GM12878 (cell line): ENCODE results near the gene PDXDC1. TPM values are rescaled to one million over a fixed set of nuclear protein-coding genes. Genes with fewer than 3 reads are reported as not detected.
"Not testable (repeated sequence)": the region's sequence is repeated elsewhere in the genome, so short reads cannot be mapped to it uniquely, and the experiment has no call there.

Experiments used
- ATAC-seq: fragments of 200-7000 bp; cut with Tn5 transposase; 3 replicates; pipeline ENCODE4 v1.9.1; 2020; ENCODE audit warnings: mild to moderate bottlenecking, moderate library complexity
- BruUV-seq: library from RNA; stranded (reverse); fragments of 400-500 nt; replicated peaks from 2 replicates; lab custom pipeline; 2021; lab: Mats Ljungman, UMichigan
- CTCF ChIA-PET: fragments of 300-600 bp; sonication (Branson Sonifier 250); formaldehyde crosslinking; extraction: SDS; loops from one replicate; lab custom pipeline; 2021; ENCODE audit warnings: inconsistent platforms; lab: Yijun Ruan, JAX
- POLR2A ChIA-PET: fragments of 350-600 bp; formaldehyde crosslinking; extraction: SDS; loops from one replicate; lab custom pipeline; 2021; ENCODE audit warnings: inconsistent platforms; lab: Charles Lee
- RAD21 ChIA-PET: fragments of 300-600 bp; sonication (Branson Sonifier 250); formaldehyde crosslinking; loops from one replicate; lab custom pipeline; 2023; ENCODE audit warnings: antibody characterized with exemption; ENCODE audit not compliant: unreplicated experiment; lab: Charles Lee
- SMC1A ChIA-PET: fragments of 300-600 bp; sonication (Branson Sonifier 250); formaldehyde crosslinking; loops from one replicate; lab custom pipeline; 2023; ENCODE audit not compliant: unreplicated experiment, uncharacterized antibody; lab: Charles Lee
- DNase-seq: peaks from one replicate; pipeline ENCODE4 v3.0.0-alpha.2; 2011; ENCODE audit warnings: low read depth, low spot score
- FAIRE-seq: peaks from 3 replicates; lab custom pipeline; 2011; peaks lifted over from hg19 to GRCh38; lab: Jason Lieb, UNC
- H2AFZ ChIP-seq: 2 replicates; pipeline ENCODE4 v1.6.0; 2011; ENCODE audit warnings: low read depth, low read length, control low read depth; ENCODE audit not compliant: control insufficient read depth
- H3K27ac ChIP-seq: 2 replicates; pipeline ENCODE4 v1.5.1; 2011; ENCODE audit warnings: control low read depth; ENCODE audit not compliant: control insufficient read depth, insufficient read depth
- H3K27me3 ChIP-seq, 2 experiments: replicated peaks in 1 of 2; 2 replicates each; pipeline versions ENCODE4 v1.6.0 to v1.6.1; 2011; ENCODE audit warnings: low read length in 1 of 2; ENCODE audit not compliant: control insufficient read depth in 2 of 2, insufficient read depth in 2 of 2
- H3K36me3 ChIP-seq, 2 experiments: 2 replicates each; pipeline ENCODE4 v1.5.1; 2011; ENCODE audit warnings: low read length in 1 of 2; ENCODE audit not compliant: control insufficient read depth in 2 of 2, insufficient read depth in 2 of 2
- H3K4me1 ChIP-seq: 2 replicates; pipeline ENCODE4 v1.6.1; 2011; ENCODE audit warnings: mild to moderate bottlenecking, low read length, moderate library complexity, mixed read lengths; ENCODE audit not compliant: control insufficient read depth, insufficient read depth
- H3K4me2 ChIP-seq: 2 replicates; pipeline ENCODE4 v1.6.0; 2011; ENCODE audit warnings: control low read depth; ENCODE audit not compliant: control insufficient read depth, insufficient read depth
- H3K4me3 ChIP-seq: fragments of 200-600 bp; sonication (generic); 2 replicates; pipeline ENCODE4 v1.5.1; 2016
- H3K79me2 ChIP-seq: 2 replicates; pipeline ENCODE4 v1.6.0; 2011; ENCODE audit warnings: low read length; ENCODE audit not compliant: control insufficient read depth, insufficient read depth
- H3K9ac ChIP-seq: 2 replicates; pipeline ENCODE4 v1.8.0; 2011; ENCODE audit warnings: low read length, control low read depth, mixed read lengths; ENCODE audit not compliant: control insufficient read depth, insufficient read depth
- H3K9me3 ChIP-seq: replicated peaks from 3 replicates; pipeline ENCODE4 v1.5.1; 2011; ENCODE audit warnings: mild to moderate bottlenecking, low read length; ENCODE audit not compliant: control insufficient read depth, insufficient read depth
- H4K20me1 ChIP-seq: 2 replicates; pipeline ENCODE4 v1.6.0; 2011; ENCODE audit not compliant: control insufficient read depth, insufficient read depth
- ASH2L ChIP-seq: fragments of 300-600, 200-600 bp; sonication (generic); IDR thresholded peaks from 2 replicates; pipeline ENCODE4 v1.6.1; 2017; ENCODE audit warnings: low read depth, mild to moderate bottlenecking, borderline replicate concordance
- BACH1 ChIP-seq: fragments of 450-650 bp; IDR thresholded peaks from 2 replicates; pipeline ENCODE4 v1.6.1; 2017; ENCODE audit warnings: mild to moderate bottlenecking, borderline replicate concordance
- CBFB ChIP-seq: IDR thresholded peaks from 2 replicates; pipeline ENCODE4 v1.6.1; 2016; ENCODE audit warnings: antibody characterized with exemption, low read depth
- EGR1 ChIP-seq, 2 experiments: IDR thresholded peaks; 1 replicate in 1 of 2; 2 replicates in 1 of 2; pipeline ENCODE4 v1.6.1; 2011 to 2012; ENCODE audit warnings: low read depth in 2 of 2, low read length in 2 of 2, borderline replicate concordance in 1 of 2, mild to moderate bottlenecking in 1 of 2, moderate library complexity in 1 of 2
- IKZF2 ChIP-seq, 2 experiments: fragments of 450-650 bp; IDR thresholded peaks; 2 replicates each; pipeline ENCODE4 v1.6.1; 2017; ENCODE audit warnings: mild to moderate bottlenecking in 2 of 2, moderate library complexity in 2 of 2
- MEF2B ChIP-seq: fragments of 450-650 bp; IDR thresholded peaks from 2 replicates; pipeline ENCODE4 v1.6.1; 2018; ENCODE audit warnings: mild to moderate bottlenecking, moderate library complexity; ENCODE audit not compliant: partially characterized antibody, poor library complexity, severe bottlenecking
- MLLT1 ChIP-seq: fragments of 450-650 bp; IDR thresholded peaks from 2 replicates; pipeline ENCODE4 v1.6.1; 2016; ENCODE audit warnings: mild to moderate bottlenecking
- MTA2 ChIP-seq: fragments of 450-650 bp; IDR thresholded peaks from 2 replicates; pipeline ENCODE4 v1.6.1; 2016; ENCODE audit warnings: low read depth, mild to moderate bottlenecking, moderate library complexity
- NBN ChIP-seq: fragments of 450-650 bp; IDR thresholded peaks from 2 replicates; pipeline ENCODE4 v1.6.1; 2016
- NR2F1 ChIP-seq: fragments of 450-650 bp; conservative IDR thresholded peaks from 2 replicates; pipeline ENCODE4 v1.6.1; 2017; ENCODE audit warnings: mild to moderate bottlenecking
- POLR2AphosphoS5 ChIP-seq: IDR thresholded peaks from 2 replicates; pipeline ENCODE4 v1.6.1; 2011; ENCODE audit warnings: mild to moderate bottlenecking, low read length, inconsistent platforms
- RUNX3 ChIP-seq: IDR thresholded peaks from 2 replicates; pipeline ENCODE4 v1.6.1; 2012; ENCODE audit warnings: low read length, inconsistent platforms
- TCF12 ChIP-seq: IDR thresholded peaks from 2 replicates; pipeline ENCODE4 v1.6.1; 2011; ENCODE audit warnings: low read depth, mild to moderate bottlenecking, low read length
- WGBS: methylation state at CpG from one replicate; pipeline ENCODE4 v1.1.6; 2016; ENCODE audit warnings: low lambda C conversion rate; ENCODE audit not compliant: insufficient replicate concordance, insufficient coverage; ENCODE audit errors: missing lambda C conversion rate; 5-methylcytosine and 5-hydroxymethylcytosine counted together
- in situ Hi-C: fragments of 300-500 bp; cut with MboI; formaldehyde crosslinking; loops from 9 replicates; pipeline ENCODE4 v1.14.3; 2018; ENCODE audit warnings: mixed read lengths
- intact Hi-C: fragments of 100-400 bp; cut with micrococcal nuclease; formaldehyde crosslinking; loops from one replicate; pipeline ENCODE4 v1.14.2; 2022; ENCODE audit not compliant: unreplicated experiment
- polyA plus RNA-seq, 11 experiments: library from polyadenylated mRNA; depleted of rRNA in 4 of 11; unstranded in 6 of 11; stranded (reverse) in 5 of 11; fragments of >200 nt; fragmentation: Nextera tagmentation in 4 of 11; fragmentation: Illumina TruSeq in 1 of 11; extraction: Ambion mirVana in 4 of 11; extraction: Trizol in 1 of 11; gene quantifications; 1 replicate in 1 of 11; 2 replicates in 10 of 11; pipeline versions ENCODE4 v1.2.1 to v1.2.3, GENCODE V29; 2011 to 2016; ENCODE audit warnings: inconsistent platforms in 2 of 11, missing spikeins in 2 of 11, low read depth in 1 of 11
- total RNA-seq, 4 experiments: library from RNA; depleted of rRNA in 3 of 4; stranded (reverse); fragments of >200 nt in 3 of 4; fragmentation: Illumina TruSeq in 1 of 4; extraction: Trizol in 1 of 4; gene quantifications; 2 replicates each; pipeline versions ENCODE4 v1.2.1 to v1.2.3, GENCODE V29; 2013 to 2021
- TF ChIP-seq, protein P1 (sequence below): fragments of 450-650 bp; IDR thresholded peaks from 2 replicates; pipeline ENCODE4 v1.6.1; 2017; ENCODE audit warnings: low read depth, mild to moderate bottlenecking, moderate library complexity
- TF ChIP-seq, protein P2 (sequence below): fragments of 450-650 bp; conservative IDR thresholded peaks from 2 replicates; pipeline ENCODE4 v1.6.1; 2017; ENCODE audit warnings: mild to moderate bottlenecking, moderate library complexity

PDXDC1 gene
- total and polyA plus RNA-seq, 10 of the 15 experiments (the other 5 are each of a cell fraction or from before 2014, with no cell fraction given), result 6.1 to 78.2 (median 53.8) TPM

DNA sequence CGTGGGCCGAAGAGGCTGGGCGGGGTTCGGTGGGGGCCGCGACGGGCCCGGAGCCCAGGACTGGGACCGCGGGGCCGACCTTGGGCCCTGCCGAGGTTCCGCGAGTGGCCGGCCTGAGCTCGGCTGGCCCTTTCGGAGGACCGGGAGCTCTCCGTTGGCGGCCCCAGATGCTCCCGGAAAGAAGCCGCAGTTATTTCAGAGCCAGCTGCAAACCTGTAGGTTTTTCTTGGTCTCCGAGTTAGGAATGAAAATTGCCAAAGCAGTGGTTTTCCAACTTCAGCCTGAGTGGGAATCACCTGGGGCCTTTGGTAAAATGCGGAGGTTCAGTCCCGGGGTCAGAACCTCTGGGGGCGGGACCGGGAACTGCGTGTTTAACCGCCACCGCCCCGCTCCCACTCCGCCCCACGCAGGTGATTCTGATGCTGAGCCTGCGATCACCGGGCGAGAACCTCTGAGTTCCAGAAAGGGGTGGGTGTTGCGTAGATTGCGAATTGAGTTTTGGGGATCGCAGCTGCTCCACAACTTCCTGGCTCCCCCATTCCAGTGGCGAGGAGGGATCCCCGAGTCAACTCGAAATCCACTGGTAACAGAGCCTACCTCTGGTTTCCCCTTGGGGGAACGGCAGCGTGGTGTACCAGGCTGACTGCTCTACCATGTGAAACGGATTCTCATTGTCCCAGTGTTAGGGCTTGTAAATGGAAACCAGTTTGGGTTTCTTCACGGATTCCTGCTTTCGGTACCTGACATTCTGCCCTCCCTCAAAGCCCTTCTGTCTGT, 780 bp downstream of the PDXDC1 start:
- POLR2A ChIA-PET, result interaction anchor here (0.6 kb wide), 3 partner anchors 33 to 70 kb away, joined by 3 read pairs; no protein-coding TSS in a partner anchor
- TF ChIP-seq TCF12, result 0 out of 2 replicates have a peak, but pooled peaks have one; percentile 13
- TF ChIP-seq, protein P1, sequence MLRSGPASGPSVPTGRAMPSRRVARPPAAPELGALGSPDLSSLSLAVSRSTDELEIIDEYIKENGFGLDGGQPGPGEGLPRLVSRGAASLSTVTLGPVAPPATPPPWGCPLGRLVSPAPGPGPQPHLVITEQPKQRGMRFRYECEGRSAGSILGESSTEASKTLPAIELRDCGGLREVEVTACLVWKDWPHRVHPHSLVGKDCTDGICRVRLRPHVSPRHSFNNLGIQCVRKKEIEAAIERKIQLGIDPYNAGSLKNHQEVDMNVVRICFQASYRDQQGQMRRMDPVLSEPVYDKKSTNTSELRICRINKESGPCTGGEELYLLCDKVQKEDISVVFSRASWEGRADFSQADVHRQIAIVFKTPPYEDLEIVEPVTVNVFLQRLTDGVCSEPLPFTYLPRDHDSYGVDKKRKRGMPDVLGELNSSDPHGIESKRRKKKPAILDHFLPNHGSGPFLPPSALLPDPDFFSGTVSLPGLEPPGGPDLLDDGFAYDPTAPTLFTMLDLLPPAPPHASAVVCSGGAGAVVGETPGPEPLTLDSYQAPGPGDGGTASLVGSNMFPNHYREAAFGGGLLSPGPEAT, result peak; percentile 61; the same call in 1 of the 2 replicates
- TF ChIP-seq BACH1, result peak; percentile 72; the same call in 1 of the 2 replicates
- 0 out of 2 replicates have a peak, but pooled peaks have one; percentile 12 for TF ChIP-seq RUNX3
- TF ChIP-seq POLR2AphosphoS5, result peak; percentile 31; the same call in 1 of the 2 replicates
- peak; percentile 19; the same call in 1 of the 2 replicates for TF ChIP-seq CBFB
- TF ChIP-seq IKZF2 (IDR thresholded peaks at IDR 0.05), result peak; percentile 52 to 56
- TF ChIP-seq MTA2, result peak; percentile 46; the same call in 1 of the 2 replicates
- peak; percentile 24; the same call in 1 of the 2 replicates for TF ChIP-seq ASH2L
- peak; percentile 48 for TF ChIP-seq MEF2B
- peak in 1 of 2 experiments; percentile 35; a peak in 1 of 3 replicates for TF ChIP-seq EGR1 (IDR thresholded peaks at IDR 0.05; ENCODE audit: borderline replicate concordance in 1 of 2, low read depth in 2 of 2, low read length in 2 of 2)
- TF ChIP-seq MLLT1, result 0 out of 2 replicates have a peak, but pooled peaks have one; percentile 17
- peak; percentile 67 for TF ChIP-seq NR2F1
- peak; percentile 59; the same call in 1 of the 2 replicates for TF ChIP-seq NBN
- TF ChIP-seq, protein P2, sequence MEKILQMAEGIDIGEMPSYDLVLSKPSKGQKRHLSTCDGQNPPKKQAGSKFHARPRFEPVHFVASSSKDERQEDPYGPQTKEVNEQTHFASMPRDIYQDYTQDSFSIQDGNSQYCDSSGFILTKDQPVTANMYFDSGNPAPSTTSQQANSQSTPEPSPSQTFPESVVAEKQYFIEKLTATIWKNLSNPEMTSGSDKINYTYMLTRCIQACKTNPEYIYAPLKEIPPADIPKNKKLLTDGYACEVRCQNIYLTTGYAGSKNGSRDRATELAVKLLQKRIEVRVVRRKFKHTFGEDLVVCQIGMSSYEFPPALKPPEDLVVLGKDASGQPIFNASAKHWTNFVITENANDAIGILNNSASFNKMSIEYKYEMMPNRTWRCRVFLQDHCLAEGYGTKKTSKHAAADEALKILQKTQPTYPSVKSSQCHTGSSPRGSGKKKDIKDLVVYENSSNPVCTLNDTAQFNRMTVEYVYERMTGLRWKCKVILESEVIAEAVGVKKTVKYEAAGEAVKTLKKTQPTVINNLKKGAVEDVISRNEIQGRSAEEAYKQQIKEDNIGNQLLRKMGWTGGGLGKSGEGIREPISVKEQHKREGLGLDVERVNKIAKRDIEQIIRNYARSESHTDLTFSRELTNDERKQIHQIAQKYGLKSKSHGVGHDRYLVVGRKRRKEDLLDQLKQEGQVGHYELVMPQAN, result 0 out of 2 replicates have a peak, but pooled peaks have one; percentile 50

More for the DNA sequence above, 780 bp downstream of the PDXDC1 start:
- Histone ChIP-seq H2AFZ (peak overlapping the region; percentile 87), H3K9ac (peak overlapping the region; percentile 82), H3K4me2 (peak overlapping the region; percentile 56), H3K79me2 (peaks cover 31% of the 10 kb centered on the region), H3K4me3 (peak overlapping the region; percentile 83), H3K27ac (peak overlapping the region; percentile 66; the same call in 1 of the 2 replicates)
- H3K9me3 ChIP-seq, CTCF ChIA-PET, H3K4me1 ChIP-seq, H4K20me1 ChIP-seq, FAIRE-seq, in situ Hi-C loops, H3K36me3 ChIP-seq, DNase-seq, H3K27me3 ChIP-seq, intact Hi-C loops: not testable (repeated sequence)
- SMC1A ChIA-PET, result interaction anchor here (0.7 kb wide), 1 partner anchor 14 kb away, joined by 3 read pairs; no protein-coding TSS in a partner anchor
- BruUV-seq, result TSS peak; percentile 71
- RAD21 ChIA-PET, result interaction anchor here (0.7 kb wide), 1 partner anchor 12 kb away, joined by 5 read pairs; no protein-coding TSS in a partner anchor
- WGBS, result under 1% methylated on average over 45 of the region's 47 CpGs
- peak; percentile 49 for ATAC-seq
